Smooth muscle cell of the brain vasculature (primary cell): ENCODE results near the gene GINS3.
"Not testable (repeated sequence)": the region's sequence is repeated elsewhere in the genome, so short reads cannot be mapped to it uniquely, and the experiment has no call there.

Experiments used
- DNase-seq: peaks from one replicate; pipeline ENCODE4 v3.0.0-alpha.2; 2012; ENCODE audit warnings: low read depth, low spot score

Gene GINS3

GRCh38 chr16:58389724-58390123 lies 2.5 kb upstream of the GINS3 start:
- DNase-seq: no peak

GRCh38 chr16:58393138-58393504 lies 850 bp downstream of the GINS3 start:
- DNase-seq: no peak

GRCh38 chr16:58396897-58397296 lies 4.6 kb downstream of the GINS3 start:
- DNase-seq: not testable (repeated sequence)

GRCh38 chr16:58399718-58400633 lies 7.7 kb downstream of the GINS3 start:
- DNase-seq: no peak

GRCh38 chr16:58401305-58401704 lies 9.0 kb downstream of the GINS3 start:
- DNase-seq: not testable (repeated sequence)

- DNase-seq: no peak
Measured at GRCh38 chr16:58402796-58403195, 10.5 kb downstream of the GINS3 start.

- no peak for DNase-seq
Measured at GRCh38 chr16:58409316-58409973, 17.2 kb downstream of the GINS3 start.

GRCh38 chr16:58411336-58411735 lies 19.1 kb downstream of the GINS3 start:
- DNase-seq: no peak

GRCh38 chr16:58411736-58412614 lies 19.7 kb downstream of the GINS3 start:
- DNase-seq: no peak

- DNase-seq: not testable (repeated sequence)
Measured at GRCh38 chr16:58412615-58412970, 20.3 kb downstream of the GINS3 start.

GRCh38 chr16:58413359-58413758 lies 21.1 kb downstream of the GINS3 start:
- DNase-seq: no peak

GRCh38 chr16:58415003-58415402 lies 22.7 kb downstream of the GINS3 start:
- no peak for DNase-seq

- DNase-seq: not testable (repeated sequence)
Measured at GRCh38 chr16:58415961-58416360, 23.7 kb downstream of the GINS3 start.

GRCh38 chr16:58417035-58417434 lies 24.8 kb downstream of the GINS3 start:
- DNase-seq: no peak

- DNase-seq: no peak
Measured at GRCh38 chr16:58417600-58417999, 25.3 kb downstream of the GINS3 start.

GRCh38 chr16:58418026-58418425 lies 25.8 kb downstream of the GINS3 start:
- no peak for DNase-seq

GRCh38 chr16:58418601-58419000 lies 26.3 kb downstream of the GINS3 start:
- no peak for DNase-seq

- DNase-seq: no peak
Measured at GRCh38 chr16:58419241-58419990, 27.1 kb downstream of the GINS3 start.

GRCh38 chr16:58421059-58421458 lies 28.8 kb downstream of the GINS3 start:
- no peak for DNase-seq

GRCh38 chr16:58421529-58421928 lies 29.3 kb downstream of the GINS3 start:
- no peak for DNase-seq

- no peak for DNase-seq
Measured at GRCh38 chr16:58422809-58423208, 30.5 kb downstream of the GINS3 start.
